GM19099 (cell line): ENCODE measurements around the gene OTOF.

Source experiments
- POLR2A ChIP-seq: IDR thresholded peaks from 3 replicates; pipeline ENCODE4 v1.6.1; 2011; ENCODE audit warnings: low read depth; ENCODE audit not compliant: insufficient read length; ENCODE audit errors: extremely low read depth

The OTOF gene

DNA sequence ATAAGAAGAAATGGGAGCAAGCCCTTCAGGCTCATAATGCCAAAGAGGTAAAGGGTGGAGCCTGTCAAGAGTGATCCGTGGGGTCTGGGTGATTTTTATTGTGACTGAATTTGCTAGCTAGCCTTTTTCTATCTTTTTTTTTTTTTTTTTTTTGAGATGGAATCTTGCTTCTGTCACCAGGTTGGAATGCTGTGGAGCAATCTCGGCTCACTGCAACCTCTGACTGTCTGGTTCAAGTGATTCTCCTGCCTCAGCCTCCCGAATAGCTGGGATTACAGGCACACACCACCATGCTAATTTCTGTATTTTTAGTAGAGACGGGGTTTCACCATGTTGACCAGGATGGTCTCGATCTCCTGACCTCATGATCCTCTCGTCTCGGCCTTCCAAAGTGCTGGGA, 47.1 kb downstream of the OTOF start:
- no peak for TF ChIP-seq POLR2A

DNA sequence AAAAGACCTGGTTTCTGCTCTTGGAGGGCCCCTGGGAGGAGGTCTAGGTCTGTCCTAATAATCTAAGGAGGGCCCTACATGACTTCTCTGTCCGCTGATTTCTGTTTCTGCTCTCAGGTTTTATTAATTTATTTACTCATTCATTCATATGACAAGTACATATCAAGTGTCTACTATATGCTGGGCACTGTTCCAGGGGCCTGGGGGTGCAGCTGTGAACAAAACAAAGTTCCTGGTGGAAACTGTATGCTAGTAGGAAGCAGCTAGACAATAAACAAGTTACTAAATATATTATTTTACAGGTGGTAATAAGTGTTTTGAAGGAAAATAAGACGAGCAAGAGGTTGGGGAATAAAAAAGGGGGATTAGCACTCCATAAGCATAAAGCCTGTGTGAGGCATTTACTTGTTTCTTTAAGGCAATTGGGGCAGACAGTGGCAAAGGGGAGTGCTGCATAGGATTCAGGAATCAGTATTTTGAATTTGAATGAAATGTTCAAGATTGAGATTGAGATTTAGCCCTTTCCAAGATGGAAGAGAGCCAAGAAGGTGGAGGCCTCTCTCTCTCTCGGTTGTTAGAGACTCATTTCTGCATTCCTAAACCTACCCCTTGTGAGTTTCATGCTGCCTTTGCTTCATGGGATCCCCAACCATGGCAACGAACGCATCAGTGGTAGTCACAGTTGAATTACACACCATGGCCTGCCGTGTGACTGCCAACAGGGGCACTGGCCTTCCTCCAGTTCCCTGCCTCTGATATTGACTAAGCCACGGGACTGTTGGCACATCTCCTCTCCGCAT, 47.9 kb downstream of the OTOF start:
- TF ChIP-seq POLR2A = no peak

DNA sequence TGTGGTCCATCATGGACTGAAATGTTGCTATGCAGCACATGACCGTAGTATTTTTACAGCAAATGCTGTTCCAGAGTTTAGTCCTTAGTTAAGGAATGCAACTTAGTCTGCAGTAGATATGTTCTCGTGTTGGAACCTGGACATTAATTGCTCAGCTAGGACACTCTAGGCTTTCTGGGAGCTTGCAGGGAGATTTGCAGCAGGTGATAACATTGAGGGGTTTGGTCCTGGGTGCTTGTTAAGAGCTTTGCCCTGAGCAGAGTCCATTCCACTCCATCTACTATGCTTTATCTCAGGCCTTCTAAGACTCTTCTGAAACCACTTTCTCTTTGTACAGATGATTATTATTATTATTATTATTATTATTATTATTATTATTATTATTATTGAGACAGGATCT, 49.1 kb downstream of the OTOF start:
- TF ChIP-seq POLR2A = no peak

DNA sequence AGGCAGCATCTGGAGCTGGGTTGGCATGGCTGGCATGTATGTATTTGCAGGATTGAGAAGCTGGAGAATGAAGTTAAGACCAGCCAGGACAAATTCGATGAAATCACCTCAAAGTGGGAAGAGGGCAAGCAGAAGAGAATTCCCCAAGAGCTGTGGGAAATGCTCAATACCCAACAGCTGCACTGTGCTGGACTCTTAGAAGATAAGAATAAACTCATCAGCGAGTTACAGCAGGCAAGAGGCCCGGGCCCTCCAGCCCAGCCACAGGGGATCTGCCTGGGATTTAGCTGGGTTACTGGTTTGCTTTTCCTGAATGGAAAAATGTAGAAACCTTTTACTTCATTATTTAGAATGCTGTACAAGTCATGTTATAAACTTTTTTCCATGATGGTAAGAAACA, 53.7 kb downstream of the OTOF start:
- no peak for TF ChIP-seq POLR2A

DNA sequence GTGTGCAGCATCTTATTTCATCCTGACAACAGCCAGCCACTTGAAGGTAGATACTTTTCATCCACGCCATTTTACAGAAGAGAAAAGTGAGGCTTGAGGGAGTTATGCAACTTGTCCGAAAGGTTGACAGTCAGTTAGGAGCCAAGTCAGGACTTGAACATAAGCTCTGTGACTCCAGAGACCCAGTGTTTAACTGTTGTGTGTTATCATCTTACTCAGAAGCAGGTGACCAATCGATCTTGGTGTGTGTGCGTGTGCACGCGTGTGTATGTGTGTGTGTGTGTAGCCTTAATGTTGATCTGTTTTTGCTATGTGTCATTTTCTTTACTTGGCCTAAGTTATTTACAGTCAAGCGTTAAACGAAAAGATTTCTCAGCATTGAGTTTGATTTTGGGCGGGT, 54.2 kb downstream of the OTOF start:
- no peak for TF ChIP-seq POLR2A

DNA sequence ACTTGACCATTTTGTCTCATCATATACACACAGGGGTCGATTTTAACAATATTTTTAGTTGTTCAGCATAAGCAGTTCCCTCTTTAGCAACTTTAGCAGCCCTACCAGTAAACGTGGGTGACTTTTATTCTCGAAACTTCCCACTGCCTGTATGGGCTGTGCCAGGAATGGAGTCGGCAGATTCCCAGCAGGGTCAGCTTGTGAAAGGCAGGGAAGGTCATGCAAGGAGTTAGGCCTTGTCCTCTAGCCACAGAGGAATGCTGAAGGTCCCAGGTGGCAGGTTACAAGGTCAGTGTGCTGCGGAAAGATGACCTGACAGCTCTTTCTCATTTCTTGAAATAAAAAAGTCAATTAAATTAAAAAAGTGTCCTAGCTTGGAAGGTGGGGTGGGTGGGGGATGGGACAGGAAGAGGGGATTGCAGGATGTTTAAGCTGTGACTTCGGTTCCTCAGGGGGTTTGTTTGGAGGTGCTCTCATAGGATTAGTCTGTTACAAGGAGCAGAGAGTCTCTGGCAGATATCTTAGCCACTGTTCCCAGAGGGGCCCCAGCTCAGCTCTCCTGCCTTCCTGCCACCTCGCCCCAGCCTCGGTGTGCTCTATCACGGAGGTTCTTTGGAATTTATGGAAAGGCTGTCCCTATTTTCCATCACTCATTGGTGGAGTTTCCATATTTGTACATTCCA, 54.8 kb downstream of the OTOF start:
- no peak for TF ChIP-seq POLR2A

DNA sequence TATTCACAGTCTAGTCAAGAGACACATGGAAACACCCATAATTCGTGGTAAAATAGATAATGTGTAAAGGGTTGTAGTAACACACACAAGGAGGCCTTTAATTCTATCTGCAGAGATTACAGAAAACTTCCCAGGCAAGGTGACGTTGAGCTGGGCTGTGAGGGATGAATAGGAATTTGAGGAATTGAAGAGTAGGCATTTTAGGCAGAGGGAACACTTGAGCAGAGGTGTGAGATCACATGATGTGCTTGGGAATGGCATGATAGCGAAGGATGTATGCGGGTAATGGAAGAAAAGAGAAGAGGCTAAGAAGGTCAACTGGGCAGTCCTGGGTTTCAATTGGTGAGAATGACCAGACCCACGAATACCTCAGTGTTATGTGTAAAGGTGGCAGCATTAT, 56.0 kb downstream of the OTOF start:
- TF ChIP-seq POLR2A = no peak

DNA sequence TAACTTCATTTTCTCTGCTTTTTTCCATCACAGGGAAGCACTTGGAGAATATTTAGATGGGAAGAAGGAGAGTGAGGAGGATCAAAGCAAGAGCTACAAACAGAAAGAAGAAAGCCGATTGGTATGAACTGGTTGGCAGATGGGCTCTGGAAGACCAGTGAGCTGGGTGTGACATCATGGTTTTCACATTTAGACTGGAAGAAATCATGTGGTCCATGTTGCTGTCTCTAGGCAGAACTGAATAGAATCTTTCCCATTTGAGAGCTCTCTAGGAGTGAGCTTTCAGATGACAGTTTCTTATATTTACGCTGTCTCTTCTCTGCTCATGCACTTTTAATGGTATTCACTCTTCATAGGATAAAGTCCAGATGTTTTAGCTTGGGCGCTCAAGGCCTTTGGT, 63.6 kb downstream of the OTOF start:
- no peak for TF ChIP-seq POLR2A

DNA sequence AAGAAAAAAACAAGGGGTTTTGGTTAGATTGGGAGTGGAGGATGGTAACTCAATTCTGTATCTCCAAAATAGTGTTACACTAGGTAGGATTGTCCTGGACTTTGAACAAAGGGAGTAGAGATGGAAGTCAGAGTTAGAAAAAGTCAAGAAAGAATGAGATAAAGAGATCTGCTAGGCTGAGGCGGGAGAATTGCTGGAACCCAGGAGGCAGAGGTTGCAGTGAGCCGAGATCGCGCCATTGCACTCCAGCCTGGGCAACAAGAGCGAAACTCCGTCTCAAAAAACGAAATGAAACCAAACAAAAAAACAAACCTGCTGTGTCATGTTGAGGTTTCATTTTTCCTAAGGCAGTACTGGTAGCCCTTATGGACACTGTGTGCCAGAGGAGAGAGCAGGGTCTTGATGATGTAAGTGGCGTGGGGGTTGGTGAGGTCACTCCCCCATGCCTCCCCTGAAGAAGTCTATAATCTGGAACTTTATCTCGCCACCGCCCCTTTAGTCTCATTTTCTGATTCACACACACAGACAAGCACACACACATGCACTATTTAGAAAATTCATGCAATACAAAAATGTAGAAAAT, 65.7 kb downstream of the OTOF start:
- TF ChIP-seq POLR2A = no peak

DNA sequence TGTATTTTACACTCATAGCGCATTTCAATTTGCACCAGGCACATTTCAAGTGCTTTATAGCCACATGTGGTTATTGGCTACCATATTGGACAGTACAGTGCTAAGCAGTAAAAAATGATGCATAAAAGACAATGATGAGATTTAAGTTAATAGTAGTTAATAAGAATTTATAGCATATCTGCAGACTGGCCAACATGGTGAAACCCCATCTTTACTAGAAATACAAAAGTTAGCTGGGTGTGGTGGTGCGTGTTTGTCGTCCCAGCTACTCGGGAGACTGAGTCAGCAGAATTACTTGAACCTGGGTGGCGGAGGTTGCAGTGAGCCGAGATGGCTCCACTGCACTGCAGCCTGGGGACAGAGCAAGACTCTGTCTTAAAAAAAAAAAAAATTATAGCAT, 66.5 kb downstream of the OTOF start:
- no peak for TF ChIP-seq POLR2A

DNA sequence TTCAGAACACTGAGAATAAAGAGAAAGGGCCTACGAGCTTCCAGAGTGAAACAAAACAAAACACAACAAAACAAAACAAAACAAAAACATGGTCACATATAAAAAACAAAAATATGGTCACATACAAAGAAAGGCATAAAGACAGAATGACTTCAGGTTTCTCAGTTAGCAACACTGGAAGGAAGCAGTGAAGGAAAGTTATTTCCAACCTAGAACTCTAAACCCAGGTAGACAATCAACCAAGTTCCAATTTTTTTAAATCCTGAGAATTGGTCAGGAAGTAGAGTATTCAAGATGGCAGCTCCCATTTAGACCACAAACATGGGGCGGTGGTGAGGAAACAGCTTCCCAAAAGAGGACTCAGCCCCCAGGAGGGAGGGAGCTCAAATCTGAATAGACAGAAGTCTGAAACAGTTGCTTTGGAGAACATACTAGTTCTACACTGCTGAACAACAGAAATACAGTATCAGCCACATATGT, 67.1 kb downstream of the OTOF start:
- no peak for TF ChIP-seq POLR2A

DNA sequence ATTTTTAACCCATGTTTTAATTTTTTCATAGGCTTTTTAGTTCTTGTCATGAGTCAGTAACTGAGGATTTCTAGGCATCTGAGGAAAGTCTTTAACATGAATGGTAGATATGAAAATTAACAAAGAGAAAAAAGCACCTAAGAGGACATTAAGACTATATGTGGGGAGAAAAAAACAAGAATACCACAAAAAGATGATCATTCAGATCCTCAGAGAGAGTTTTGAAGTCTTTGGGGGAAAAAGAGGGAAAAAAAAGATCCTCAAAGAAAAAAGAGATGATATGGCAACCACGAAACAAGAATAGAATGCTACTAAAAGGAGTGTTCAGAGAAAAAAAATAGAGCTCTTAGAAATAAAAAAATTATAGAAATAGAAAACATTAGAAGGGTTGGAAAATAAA, 68.1 kb downstream of the OTOF start:
- no peak for TF ChIP-seq POLR2A

DNA sequence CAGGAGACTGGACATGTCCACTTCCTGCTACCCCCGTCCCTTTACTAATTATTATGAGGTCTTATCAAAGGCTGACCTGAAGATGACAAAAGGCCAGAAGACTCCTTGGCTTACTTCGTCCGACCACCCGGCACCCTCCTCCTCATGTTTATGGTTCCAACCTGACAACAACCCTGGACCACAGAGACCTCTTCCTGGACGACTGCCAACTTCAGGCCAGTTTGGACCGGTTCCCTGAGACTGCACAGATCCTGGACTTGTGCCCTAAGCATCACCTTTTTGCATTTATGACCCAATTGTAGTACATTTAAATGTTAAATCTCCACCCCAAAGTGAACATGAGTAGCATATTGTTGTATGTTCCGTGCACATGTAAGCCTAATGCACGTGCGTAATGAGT, 70.4 kb downstream of the OTOF start:
- no peak for TF ChIP-seq POLR2A
